C4-2B (cell line): ENCODE data around the gene FUOM.

ENCODE experiments used
- ZFX ChIP-seq: fragments of 450-650 bp; IDR thresholded peaks from 2 replicates; pipeline ENCODE4 v1.6.1; 2017
- TF ChIP-seq, protein P1 (sequence below): fragments of 450-650 bp; conservative IDR thresholded peaks from 2 replicates; pipeline ENCODE4 v1.5.1; 2017; ENCODE audit warnings: mild to moderate bottlenecking

DNA sequence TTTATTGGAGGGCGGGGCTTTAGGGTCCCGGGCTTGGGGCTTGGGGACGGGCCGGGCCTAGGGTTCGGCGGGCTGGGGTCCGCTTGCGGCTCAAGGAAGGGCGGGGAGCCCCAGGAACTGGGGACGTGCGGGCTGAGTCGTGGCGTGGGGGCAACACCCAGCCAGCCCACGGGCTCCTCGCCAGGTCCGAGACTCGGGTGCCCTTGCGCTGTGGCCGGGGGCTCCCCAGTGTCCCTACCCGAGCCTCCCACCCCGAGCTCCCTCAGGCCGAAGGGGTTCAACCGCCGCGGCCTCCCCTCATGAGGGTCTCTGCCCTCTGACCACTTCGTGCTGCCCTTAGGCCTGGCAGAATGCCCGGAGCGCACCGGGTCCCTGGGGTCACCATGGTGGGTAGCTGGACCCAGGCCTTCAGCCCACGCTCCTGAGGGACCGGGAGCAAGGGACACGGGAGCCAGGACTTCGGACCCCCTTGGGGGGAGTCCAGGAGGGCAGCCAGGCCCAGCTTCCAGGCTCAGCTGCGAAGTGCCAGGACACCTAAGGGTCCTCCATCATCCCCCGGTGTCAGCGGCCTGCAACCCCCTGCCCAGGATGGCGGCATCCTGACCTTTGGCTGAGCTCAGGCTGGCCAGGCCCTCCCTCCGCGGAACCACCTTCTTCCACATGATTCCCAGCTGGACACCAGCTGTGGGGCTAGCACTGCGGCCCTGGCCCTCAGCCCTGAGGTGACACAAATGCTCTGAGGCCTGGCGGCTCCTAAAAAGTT, 524 bp upstream of the FUOM start:
- TF ChIP-seq, protein P1, sequence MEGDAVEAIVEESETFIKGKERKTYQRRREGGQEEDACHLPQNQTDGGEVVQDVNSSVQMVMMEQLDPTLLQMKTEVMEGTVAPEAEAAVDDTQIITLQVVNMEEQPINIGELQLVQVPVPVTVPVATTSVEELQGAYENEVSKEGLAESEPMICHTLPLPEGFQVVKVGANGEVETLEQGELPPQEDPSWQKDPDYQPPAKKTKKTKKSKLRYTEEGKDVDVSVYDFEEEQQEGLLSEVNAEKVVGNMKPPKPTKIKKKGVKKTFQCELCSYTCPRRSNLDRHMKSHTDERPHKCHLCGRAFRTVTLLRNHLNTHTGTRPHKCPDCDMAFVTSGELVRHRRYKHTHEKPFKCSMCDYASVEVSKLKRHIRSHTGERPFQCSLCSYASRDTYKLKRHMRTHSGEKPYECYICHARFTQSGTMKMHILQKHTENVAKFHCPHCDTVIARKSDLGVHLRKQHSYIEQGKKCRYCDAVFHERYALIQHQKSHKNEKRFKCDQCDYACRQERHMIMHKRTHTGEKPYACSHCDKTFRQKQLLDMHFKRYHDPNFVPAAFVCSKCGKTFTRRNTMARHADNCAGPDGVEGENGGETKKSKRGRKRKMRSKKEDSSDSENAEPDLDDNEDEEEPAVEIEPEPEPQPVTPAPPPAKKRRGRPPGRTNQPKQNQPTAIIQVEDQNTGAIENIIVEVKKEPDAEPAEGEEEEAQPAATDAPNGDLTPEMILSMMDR = no peak
- TF ChIP-seq ZFX = no peak
